ENCODE measurements around the gene HLA-DOB.

Gene HLA-DOB

DNA sequence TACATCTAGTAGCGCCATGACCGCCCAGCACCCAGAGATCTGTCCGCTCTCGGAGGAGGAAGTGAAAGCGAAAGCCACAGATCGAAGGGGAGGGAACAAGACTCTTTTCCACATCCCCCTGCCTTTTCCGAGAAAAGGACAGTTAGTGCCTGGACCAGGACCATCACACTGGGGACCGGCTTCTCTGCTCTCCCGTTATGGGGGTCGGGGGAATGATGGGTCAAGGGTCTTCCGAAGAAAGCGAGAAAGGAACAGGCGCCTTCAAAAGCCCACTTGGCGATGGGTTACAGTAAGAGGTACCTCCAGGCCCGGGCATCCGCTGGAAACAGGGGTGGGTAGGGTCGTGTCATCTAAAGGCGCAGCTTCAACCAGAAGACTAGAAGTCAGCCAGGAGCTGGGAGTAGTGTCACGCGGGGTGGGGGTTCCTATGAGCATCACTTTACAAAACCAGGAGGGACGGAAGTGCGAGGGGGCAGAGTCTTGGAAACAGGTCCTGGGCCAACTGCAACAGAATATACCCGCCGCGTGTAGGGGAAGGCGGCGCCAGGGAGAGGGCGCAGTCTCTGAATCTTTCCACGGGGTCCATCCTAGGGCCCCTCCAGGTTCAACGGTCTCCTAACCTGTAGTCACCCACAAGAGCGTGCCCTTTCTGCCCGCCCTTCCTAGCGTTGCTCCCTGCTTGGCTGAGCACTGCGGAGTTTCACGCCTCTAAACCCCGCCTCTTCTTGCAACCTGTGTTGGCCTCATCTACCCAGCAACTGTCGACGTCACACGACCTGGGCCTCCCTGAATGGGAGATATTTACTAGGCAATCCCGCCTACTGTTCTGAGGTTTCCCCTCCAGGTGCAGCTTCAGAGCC lies 27.4 kb upstream of the HLA-DOB start, which contains the start of gene PSMB8:
PSMB8 (minus strand) TSS at position 69 of the 860 bp plus-strand sequence; CDS start at position 18, 51 bp downstream.
- TF ChIP-seq EGR1 (IDR thresholded peaks at IDR 0.05) (no peak), FOXM1 (IDR thresholded peaks at IDR 0.05; ENCODE audit: borderline replicate concordance, low read depth) (no peak), TAF1 (IDR thresholded peaks at IDR 0.05; ENCODE audit: low read depth) (no peak), TCF12 (IDR thresholded peaks at IDR 0.05; ENCODE audit: low read depth) (no peak), EP300 (IDR thresholded peaks at IDR 0.05; ENCODE audit: borderline replicate concordance) (no peak), CREB1 (IDR thresholded peaks at IDR 0.05; ENCODE audit: low read depth) (peak; percentile 88), TEAD4 (IDR thresholded peaks at IDR 0.05) (no peak), CEBPB (IDR thresholded peaks at IDR 0.05) (no peak), ZBTB7A (IDR thresholded peaks at IDR 0.05; ENCODE audit: low read depth) (no peak), NFIC (IDR thresholded peaks at IDR 0.05) (no peak), RAD21 (IDR thresholded peaks at IDR 0.05; ENCODE audit: low read depth) (no peak)
- TF ChIP-seq, protein P1, sequence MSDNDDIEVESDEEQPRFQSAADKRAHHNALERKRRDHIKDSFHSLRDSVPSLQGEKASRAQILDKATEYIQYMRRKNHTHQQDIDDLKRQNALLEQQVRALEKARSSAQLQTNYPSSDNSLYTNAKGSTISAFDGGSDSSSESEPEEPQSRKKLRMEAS (IDR thresholded peaks at IDR 0.05), result peak; percentile 69; the same call in 1 of the 2 replicates
- TF ChIP-seq, protein P2, sequence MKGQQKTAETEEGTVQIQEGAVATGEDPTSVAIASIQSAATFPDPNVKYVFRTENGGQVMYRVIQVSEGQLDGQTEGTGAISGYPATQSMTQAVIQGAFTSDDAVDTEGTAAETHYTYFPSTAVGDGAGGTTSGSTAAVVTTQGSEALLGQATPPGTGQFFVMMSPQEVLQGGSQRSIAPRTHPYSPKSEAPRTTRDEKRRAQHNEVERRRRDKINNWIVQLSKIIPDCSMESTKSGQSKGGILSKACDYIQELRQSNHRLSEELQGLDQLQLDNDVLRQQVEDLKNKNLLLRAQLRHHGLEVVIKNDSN (IDR thresholded peaks at IDR 0.05), result 0 out of 2 replicates have a peak, but pooled peaks have one; percentile 36

DNA sequence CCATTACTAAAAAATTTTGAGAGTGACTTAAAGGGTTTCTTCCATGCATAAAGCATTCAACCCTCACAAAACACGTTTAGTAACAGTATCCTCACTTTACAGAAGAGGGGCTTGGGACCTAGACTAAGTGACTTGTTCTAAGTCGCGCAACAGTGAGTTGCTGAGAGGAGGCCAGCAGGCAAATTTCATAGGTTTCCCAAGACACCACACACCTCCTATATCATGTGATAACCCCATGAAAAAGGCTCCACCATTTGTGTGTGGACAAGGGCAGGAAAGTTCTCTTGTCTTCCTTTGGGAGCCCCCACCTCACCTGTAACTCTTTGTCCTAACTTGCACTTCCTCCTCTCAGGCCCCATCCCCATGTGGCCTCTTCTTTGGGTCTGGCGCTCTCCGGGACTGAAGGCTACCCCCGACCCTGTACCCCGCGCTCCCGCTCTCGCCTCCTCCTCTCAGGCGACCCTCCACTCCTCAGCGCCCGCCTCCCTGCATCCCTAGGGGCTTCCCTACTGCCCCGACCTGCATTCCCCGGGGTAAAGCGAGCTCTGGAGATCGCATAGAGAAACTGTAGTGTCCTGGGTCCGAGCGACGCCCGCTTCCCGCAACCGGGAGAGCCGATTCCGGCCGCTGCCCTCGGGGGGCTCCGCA lies 26.7 kb upstream of the HLA-DOB start:
- TF ChIP-seq, protein P2 (IDR thresholded peaks at IDR 0.05), result no peak
- TF ChIP-seq, protein P1 (IDR thresholded peaks at IDR 0.05), result no peak
- TF ChIP-seq YY1 (IDR thresholded peaks at IDR 0.05; ENCODE audit: low read depth) (no peak), ZBTB7A (IDR thresholded peaks at IDR 0.05; ENCODE audit: low read depth) (no peak), NFIC (IDR thresholded peaks at IDR 0.05) (no peak), TAF1 (IDR thresholded peaks at IDR 0.05; ENCODE audit: low read depth) (no peak), CEBPB (IDR thresholded peaks at IDR 0.05) (no peak), TEAD4 (IDR thresholded peaks at IDR 0.05) (no peak), EP300 (IDR thresholded peaks at IDR 0.05; ENCODE audit: borderline replicate concordance) (no peak), CREB1 (IDR thresholded peaks at IDR 0.05; ENCODE audit: low read depth) (no peak), RAD21 (IDR thresholded peaks at IDR 0.05; ENCODE audit: low read depth) (no peak), FOXM1 (IDR thresholded peaks at IDR 0.05; ENCODE audit: borderline replicate concordance, low read depth) (no peak), TCF12 (IDR thresholded peaks at IDR 0.05; ENCODE audit: low read depth) (no peak), EGR1 (IDR thresholded peaks at IDR 0.05) (no peak)
- TF ChIP-seq, protein P3, sequence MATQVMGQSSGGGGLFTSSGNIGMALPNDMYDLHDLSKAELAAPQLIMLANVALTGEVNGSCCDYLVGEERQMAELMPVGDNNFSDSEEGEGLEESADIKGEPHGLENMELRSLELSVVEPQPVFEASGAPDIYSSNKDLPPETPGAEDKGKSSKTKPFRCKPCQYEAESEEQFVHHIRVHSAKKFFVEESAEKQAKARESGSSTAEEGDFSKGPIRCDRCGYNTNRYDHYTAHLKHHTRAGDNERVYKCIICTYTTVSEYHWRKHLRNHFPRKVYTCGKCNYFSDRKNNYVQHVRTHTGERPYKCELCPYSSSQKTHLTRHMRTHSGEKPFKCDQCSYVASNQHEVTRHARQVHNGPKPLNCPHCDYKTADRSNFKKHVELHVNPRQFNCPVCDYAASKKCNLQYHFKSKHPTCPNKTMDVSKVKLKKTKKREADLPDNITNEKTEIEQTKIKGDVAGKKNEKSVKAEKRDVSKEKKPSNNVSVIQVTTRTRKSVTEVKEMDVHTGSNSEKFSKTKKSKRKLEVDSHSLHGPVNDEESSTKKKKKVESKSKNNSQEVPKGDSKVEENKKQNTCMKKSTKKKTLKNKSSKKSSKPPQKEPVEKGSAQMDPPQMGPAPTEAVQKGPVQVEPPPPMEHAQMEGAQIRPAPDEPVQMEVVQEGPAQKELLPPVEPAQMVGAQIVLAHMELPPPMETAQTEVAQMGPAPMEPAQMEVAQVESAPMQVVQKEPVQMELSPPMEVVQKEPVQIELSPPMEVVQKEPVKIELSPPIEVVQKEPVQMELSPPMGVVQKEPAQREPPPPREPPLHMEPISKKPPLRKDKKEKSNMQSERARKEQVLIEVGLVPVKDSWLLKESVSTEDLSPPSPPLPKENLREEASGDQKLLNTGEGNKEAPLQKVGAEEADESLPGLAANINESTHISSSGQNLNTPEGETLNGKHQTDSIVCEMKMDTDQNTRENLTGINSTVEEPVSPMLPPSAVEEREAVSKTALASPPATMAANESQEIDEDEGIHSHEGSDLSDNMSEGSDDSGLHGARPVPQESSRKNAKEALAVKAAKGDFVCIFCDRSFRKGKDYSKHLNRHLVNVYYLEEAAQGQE (IDR thresholded peaks at IDR 0.05; ENCODE audit: low read depth), result no peak

DNA sequence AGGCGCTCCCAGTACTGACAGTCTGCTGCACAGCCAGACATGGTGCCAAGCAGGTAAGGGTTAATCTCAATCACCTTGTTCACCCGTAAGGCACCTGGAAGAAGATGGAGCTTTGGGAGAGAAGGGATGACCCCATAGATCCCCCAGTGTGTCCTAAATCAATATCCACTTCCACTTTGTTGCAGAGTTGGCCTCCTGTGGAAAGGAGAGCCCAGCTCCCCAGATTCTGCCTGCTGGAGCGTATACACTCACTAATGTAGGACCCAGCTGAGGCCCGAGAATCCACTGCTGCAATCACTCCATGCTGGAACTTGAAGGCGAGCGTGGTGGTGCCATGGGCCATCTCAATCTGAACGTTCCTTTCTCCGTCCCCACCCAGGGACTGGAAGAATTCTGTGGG lies 25.9 kb upstream of the HLA-DOB start:
- TF ChIP-seq FOXM1 (IDR thresholded peaks at IDR 0.05; ENCODE audit: borderline replicate concordance, low read depth) (no peak), EGR1 (IDR thresholded peaks at IDR 0.05) (no peak), NFIC (IDR thresholded peaks at IDR 0.05) (no peak), TEAD4 (IDR thresholded peaks at IDR 0.05) (no peak), ZBTB7A (IDR thresholded peaks at IDR 0.05; ENCODE audit: low read depth) (no peak), TCF12 (IDR thresholded peaks at IDR 0.05; ENCODE audit: low read depth) (no peak), RAD21 (IDR thresholded peaks at IDR 0.05; ENCODE audit: low read depth) (no peak), EP300 (IDR thresholded peaks at IDR 0.05; ENCODE audit: borderline replicate concordance) (no peak), TAF1 (IDR thresholded peaks at IDR 0.05; ENCODE audit: low read depth) (no peak), YY1 (IDR thresholded peaks at IDR 0.05; ENCODE audit: low read depth) (no peak), CEBPB (IDR thresholded peaks at IDR 0.05) (no peak), CREB1 (IDR thresholded peaks at IDR 0.05; ENCODE audit: low read depth) (no peak)
- TF ChIP-seq, protein P3 (IDR thresholded peaks at IDR 0.05; ENCODE audit: low read depth), result no peak
- TF ChIP-seq, protein P2 (IDR thresholded peaks at IDR 0.05), result no peak
- TF ChIP-seq, protein P1 (IDR thresholded peaks at IDR 0.05), result no peak
